ENCODE measurements around the gene BTNL9. TPM values are rescaled to one million over a fixed set of nuclear protein-coding genes. Genes with fewer than 3 reads are reported as not detected.

The BTNL9 gene
- total RNA-seq, 4 donors from 2014 or later = 69.2 to 579 (median 129) TPM

DNA sequence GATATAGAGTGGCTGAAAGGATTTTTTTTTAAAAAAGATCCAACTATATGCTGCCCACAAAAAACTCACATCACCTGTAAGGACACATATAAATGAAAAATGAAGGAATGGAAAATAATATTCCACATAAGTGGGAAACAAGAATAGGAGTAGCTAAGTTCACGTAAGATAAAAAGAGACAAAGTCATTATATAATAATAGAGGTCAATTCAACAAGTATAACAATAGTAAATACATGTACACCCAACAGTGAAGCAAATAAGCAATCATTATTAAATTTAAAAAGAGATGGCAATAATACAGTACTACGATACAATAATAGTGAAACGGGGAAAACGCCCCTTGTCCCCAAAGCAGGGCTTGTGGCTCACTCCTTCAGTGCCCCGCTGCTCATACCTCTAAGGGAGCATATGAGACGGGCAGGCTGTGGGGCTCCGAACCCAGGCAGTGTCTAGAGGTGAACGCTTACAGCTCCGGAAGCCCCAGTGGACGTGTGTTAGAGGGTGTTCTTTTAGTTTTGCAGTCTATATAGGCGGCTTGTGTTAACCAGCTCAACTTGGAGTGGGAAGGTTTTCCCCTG, 12.5 kb upstream of the BTNL9 start:
- TF ChIP-seq, protein P1, sequence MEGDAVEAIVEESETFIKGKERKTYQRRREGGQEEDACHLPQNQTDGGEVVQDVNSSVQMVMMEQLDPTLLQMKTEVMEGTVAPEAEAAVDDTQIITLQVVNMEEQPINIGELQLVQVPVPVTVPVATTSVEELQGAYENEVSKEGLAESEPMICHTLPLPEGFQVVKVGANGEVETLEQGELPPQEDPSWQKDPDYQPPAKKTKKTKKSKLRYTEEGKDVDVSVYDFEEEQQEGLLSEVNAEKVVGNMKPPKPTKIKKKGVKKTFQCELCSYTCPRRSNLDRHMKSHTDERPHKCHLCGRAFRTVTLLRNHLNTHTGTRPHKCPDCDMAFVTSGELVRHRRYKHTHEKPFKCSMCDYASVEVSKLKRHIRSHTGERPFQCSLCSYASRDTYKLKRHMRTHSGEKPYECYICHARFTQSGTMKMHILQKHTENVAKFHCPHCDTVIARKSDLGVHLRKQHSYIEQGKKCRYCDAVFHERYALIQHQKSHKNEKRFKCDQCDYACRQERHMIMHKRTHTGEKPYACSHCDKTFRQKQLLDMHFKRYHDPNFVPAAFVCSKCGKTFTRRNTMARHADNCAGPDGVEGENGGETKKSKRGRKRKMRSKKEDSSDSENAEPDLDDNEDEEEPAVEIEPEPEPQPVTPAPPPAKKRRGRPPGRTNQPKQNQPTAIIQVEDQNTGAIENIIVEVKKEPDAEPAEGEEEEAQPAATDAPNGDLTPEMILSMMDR (IDR thresholded peaks at IDR 0.05; ENCODE audit: low read depth) = no peak

GRCh38 chr5:181028032-181028819, 11.8 kb upstream of the BTNL9 start:
- TF ChIP-seq, protein P1 (IDR thresholded peaks at IDR 0.05; ENCODE audit: low read depth) = no peak

GRCh38 chr5:181031716-181032115, 8.3 kb upstream of the BTNL9 start:
- TF ChIP-seq, protein P1 (IDR thresholded peaks at IDR 0.05; ENCODE audit: low read depth) = no peak

DNA sequence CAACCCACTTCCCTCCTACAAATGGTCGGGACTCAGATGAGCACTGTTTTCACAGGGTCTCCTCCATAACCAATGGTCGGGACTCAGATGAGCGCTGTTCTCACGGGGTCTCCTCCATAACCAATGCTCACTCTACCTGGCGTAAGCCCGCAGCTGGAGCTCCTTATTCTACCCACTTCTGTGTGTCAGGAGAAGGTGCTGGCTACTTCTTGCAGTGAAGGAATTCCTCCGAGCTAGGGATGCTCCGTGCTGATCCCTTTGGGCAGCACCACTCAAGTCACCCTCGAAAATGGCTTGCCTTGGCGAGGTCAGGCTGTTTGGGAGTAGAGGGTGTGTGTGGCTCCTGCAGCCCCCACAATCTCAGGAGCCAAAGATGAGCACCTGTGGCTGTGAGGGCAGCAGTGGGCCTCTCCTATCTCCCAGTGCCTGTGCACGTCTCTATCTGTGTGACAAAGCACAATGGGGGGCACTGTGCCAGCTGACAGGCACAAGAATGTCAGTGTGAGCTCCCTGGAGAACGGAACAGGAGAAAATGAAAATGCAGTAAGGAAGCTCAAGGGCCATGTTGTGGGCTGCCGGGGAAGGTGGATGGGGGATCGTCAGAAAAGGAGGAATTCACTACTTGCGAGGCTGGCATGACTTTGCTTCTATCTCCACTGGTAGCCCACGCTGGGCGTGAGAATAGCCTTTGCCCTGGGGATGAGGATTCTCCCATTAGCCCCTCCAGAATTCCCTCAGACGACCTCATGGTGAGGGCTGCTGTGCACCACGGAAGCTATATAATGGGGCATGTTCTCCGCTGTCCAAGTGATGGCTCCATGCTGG, 3.9 kb upstream of the BTNL9 start:
- TF ChIP-seq, protein P1 (IDR thresholded peaks at IDR 0.05; ENCODE audit: low read depth) = no peak

DNA sequence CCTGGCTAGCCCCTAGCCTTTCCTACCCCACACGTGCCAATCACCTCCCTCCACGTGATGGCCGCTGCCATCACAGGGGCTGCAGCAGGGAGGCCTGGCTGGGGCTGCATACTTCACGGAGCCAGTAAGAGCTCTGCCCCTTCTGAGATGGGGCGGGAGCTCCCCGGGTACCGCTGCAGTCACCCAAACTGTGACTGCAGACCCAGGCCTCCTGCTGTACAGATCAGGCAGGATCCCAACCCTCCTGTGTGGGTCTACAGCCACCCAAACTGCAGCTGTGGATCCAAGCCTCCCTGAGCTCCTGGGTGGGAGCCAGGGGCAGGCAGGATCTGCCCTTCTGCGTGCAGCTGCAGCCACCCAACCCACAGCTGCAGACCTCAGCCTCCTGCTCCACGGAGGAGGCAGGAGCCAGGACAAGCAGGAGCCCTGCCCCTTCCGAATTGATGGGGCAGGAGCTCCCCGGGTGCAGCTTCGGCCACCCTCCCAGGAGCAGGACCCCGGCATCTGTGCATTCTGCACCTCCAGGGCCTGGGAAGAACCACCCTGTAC, 3.2 kb upstream of the BTNL9 start:
- TF ChIP-seq, protein P1 (IDR thresholded peaks at IDR 0.05; ENCODE audit: low read depth) = no peak

DNA sequence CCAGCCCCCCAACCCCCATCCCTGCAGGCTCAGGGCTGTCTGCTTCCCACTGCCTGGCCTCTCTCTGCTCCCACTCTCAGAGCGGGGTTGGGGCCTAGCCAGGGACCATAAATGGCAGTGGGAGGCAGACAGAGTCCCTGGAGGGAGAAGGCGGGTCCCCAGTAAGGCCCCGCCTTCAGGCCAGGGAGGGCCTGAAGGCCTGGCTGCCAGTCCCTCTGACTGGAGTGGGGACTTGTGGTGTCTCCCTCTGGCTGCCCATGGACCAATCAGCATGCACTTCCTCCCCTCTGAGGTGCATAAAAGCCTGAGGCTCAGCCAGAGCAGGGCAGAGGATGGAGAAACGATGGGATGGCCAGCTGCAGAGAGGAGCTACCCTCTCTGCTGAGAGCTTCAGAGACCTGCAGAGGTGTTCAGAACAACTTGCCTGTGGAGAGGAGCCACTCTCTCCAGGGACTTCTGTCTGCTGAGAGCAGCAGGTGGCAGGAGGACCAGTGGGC, 2.7 kb upstream of the BTNL9 start:
- TF ChIP-seq, protein P1 (IDR thresholded peaks at IDR 0.05; ENCODE audit: low read depth) = no peak

Measured in subcutaneous adipose tissue (tissue), 4 donors.